ENCODE results near the gene ORAI3.

The ORAI3 gene

DNA sequence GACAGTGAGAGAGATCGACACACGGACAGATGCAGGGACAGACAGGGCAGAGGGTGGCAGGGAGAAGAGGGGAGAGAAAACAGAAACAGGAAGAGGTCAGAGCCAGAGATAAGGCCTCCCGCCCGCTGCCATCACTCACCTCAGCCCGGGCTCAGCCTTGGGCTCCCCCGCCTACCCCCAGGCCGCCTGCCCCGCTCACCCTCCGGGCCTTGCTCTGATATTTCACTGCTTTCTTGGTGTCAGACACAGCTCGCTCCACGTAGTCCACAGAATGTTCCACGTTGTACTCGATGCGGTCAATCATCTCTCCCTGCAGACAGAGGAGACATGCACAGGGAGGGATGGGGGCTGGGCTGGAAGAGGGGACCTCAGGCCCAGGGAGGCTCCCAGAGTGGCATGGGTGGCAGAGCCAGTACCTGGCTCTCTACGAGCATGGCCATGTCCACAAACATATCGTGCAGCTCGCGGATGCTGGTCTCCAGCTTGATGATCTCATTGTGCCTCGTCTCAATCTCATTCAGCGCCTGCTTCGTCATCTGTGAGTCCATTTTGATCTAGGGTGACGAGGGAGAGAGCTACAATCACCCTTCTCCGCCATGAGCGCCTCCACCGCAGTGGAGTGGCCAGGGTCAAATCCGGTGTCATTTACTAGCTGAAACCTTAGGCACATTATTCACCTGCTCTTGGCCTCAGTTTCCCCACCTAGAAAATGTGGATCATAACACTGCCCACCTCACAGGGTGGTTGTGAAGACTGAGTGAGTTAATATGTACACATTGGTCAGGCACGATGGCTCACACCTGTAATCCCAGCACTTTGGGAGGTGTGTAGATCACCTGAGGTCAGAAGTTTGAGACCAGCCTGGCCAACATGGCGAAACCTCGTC, 44.3 kb downstream of the ORAI3 start:
- no peak for DNase-seq

DNA sequence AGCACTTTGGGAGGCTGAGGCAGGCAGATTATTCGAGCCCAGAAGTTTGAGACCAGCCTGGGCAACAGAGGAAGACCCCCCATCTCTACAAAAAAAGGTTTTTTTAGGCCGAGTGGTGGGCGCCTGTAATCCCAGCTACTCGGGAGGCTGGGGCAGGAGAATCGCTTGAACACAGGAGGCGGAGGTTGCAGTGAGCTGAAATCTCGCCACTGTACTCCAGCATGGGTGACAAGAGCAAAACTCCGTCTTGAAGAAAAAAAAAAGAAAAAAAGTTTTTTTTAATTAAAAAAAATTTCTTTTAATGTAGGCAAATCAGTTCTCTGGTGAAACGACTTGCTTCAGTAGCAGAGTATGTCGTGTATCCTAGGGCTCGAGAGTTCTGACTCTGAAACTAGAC, 47.1 kb downstream of the ORAI3 start:
- no peak for DNase-seq

DNA sequence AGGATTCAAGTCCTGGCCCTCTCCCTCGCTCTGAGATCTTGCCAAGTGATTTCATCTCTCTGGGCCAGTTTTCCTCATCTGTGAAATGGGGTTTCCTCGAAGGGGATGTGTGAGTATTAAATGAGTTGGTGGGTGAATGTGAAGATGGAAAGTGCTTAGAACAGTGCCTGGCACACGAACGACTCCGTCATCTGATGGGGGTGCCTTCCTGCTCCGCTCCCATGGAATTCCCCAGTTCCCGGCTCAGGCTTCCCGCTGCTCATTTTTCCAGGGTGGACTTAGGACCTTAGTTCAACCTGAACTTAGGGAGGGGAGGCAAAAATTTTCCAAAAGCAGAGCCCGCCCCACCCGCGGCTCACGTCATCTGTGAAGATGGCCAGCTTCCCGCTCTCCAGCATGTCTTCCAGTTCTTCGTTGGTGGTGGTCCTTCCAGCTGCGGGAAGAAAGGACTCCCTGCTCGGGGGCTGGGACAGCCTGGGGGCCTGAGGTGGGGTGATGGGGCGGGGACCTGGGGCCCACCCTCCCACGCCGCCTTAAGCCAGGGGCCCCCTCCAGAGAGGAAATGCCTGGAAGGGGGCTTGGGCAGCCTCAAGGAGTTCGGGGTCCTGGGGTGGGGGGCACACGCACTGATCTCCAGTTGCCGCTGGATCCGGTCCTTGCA, 47.6 kb downstream of the ORAI3 start:
- no peak for DNase-seq

DNA sequence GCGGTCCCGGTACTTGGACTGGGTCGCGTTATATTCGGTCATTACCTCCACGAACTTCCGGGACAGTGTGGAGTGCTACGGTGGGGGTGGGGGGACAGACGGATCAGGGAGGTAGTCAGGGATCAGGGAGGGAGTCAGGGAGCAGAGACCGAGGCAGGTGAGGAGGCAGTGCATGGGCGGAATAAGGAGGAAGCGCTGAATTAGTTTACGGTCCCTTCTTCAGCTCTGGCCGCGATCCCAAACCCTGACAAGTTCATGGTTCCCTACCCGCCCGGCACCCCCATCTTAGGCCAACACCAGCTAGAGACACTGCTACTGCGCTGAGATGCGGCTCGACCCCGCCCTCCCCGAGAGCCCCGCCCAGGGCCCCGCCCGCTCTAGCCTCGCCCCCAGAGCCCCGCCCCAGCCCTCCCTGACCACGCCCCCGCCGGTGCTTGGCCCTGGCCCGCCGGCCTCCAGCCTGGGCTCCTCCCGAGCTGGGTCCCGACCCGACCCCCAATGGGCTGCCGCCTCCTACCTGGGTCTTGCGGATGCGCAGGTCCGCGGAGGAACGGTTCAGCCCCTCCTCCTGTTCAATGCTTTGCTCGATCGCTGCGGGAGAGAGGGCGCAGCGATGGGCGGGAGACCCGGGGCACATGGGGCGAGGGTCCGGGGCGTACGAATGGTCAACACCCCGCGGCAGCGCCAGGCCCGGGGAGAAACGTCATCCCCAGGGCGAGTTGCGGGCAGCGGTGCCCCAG, 48.3 kb downstream of the ORAI3 start:
- peak; percentile 69 for DNase-seq

DNA sequence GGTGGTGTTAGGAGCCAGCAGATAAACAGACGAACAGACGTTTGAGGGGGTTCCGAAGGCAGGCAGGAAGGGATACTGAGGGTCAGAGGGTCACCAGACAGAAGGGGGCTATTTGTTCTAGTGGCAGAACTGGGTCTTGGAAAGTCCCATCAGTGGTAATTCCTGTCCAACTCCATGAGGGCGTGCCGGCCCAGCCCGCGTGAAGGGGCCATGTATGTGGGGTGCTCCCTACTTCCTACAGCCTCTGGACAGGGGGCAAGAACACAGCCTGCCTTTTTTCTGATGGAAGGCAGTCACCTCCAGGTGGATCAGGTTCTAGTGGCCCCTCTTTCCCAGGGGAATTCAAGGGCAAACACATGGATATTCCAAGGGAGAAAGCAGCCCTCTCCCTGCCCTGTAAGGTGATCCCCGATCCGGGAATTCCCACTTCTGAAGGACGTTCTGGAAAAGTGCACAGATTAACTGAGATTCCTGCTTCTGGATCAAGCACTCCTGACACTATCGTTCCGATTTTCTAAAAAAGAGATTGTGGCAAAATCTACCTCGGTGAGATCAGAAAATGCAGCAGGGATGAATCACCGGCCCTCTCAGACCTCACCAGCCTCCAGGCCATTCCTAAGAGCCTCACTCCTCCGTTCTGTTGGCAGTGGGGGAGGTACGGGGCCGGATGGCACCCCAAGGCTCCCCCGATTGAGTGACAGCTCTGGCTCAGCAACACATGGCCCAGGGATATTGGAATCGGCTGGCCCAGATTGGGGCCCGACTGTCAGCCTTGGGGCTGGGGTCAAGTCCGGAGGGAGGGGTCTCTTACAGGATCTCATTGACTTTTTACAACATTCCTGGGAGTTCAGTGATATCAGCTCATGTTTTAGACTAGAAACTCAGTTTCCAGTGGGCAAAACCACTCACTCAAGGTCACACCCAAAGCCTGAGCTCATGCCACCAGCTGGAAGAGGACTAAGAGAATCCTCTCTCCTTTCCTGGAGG, 49.1 kb downstream of the ORAI3 start:
- no peak for DNase-seq

DNA sequence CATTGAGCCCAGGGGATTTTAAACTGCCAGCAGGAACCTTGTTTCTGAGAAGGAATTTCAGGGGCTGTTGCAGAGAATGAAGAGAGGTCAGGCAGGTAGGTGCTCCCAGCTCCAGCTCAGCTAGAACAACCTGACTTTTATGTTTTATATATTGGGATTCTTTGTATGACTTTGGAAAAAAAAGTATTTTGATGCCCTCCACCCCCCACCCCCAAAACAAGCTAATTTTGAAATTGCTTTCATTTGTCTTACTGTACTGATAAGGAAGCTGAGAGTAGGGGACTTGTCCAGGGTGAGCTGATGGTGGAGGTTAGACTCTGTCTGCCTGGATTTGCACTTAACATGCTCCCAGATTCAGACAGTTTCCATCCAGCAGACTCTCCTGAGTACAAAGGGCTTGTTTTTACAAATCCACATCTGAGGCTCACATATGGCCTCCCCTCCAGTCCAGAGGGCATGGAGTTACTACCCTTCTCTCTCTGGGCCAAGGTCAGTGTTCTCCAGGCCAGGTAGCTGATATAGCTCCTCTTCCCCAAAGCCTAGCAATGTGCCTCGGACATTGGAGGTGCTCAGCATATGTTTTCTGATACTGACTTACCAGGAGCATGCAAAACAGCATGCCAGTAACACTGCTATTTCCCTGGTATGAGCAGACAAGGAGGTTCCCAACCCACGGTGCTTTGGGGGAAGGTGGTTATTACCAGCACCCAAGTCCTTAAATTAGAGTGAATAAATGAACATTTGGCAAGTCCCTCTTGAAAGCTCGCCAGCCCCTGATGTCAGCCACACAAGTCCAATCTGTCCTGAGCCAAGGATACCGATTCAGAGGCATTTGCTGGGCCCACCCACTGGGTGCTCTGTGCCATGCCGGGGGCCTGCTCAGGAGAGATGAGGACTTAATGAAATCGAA, 50.2 kb downstream of the ORAI3 start:
- no peak for DNase-seq

DNA sequence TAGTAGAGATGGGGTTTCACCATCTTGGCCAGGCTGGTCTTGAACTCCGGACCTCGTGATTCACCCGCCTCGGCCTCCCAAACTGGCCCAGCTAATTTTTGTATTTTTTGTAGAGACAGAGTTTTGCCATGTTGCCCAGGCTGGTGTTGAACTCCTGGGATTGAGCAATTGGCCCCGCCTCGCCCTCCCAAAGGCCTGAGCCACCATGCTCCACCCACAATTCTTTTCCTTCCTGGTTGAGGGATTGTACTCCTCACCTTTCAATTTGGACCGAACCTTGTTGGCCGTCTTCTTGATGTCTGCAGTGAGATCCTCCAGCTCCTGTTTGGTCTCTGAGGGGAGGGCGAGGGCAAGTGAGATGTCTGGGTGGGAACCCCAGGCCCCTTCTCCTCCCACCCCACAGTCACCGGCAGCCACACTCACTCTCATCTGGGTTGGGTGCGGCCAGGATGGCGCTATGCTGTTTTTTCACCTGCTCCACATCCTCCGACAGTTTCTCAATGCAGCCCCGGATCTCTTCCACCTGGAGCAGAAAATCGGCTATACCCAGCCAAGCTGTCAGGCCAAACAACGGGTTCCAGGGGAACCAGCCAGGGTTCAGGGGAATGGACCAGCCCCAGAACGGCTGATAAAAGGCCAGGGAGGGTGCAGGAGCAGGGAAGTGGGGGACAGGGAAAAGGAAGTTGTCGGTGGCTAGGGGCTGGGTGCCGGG, 52.0 kb downstream of the ORAI3 start:
- no peak for DNase-seq

DNA sequence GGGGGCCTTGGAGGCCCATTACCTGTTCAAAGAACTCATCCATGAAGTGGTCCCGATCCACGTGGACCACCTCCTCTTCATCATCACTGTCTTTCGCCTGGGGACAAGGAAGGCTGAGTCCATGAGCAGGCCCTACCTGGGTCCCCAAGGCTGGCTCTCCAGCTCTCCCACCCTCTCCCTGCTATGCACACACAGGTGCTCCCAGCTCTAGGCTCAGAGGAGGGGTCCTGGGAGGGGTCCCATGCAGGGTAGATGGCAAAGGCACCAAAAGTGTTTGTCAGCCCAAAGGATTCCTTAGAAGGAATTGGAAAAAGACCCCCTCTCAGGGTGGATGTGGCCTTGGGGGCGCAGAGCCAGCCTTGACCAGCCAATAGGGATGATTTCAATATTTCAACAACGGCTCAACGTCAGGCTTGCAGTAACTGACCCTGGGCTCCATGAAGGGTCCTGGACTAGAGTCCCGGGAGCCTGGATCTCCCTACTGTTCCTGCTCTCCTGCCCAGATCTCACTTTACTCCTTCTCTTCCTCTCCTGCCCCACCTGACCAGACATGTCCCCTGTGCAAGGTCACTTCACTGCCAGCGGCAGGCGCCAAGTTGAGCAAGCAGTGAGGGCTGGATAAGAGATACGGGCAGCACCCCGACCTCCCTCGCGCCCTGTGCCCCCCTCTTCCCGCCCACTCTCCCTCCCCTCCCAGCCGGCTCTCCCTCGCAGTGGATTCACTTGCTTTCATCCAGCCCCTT, 52.8 kb downstream of the ORAI3 start:
- DNase-seq = no peak

DNA sequence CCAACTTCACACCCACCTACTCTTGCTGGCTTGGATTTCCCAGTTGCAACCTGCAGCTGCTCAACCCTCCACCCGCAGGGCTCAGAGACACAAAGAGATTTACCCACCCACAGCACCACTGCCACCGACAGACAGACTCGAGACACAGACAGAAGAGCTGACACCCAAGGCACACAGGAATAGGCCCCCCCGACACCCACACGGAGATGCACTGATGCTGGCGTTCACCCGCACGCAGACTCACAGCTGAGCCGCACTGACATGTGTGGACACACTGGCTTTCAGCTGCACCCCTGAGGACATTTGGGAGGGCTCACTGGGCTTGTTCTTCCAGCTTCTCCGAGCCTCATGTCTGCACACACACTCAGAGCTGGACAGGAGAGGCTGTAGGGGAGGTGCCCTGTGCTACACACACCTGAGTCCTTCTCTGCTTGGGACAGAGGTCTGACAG, 53.4 kb downstream of the ORAI3 start:
- no peak for DNase-seq

DNA sequence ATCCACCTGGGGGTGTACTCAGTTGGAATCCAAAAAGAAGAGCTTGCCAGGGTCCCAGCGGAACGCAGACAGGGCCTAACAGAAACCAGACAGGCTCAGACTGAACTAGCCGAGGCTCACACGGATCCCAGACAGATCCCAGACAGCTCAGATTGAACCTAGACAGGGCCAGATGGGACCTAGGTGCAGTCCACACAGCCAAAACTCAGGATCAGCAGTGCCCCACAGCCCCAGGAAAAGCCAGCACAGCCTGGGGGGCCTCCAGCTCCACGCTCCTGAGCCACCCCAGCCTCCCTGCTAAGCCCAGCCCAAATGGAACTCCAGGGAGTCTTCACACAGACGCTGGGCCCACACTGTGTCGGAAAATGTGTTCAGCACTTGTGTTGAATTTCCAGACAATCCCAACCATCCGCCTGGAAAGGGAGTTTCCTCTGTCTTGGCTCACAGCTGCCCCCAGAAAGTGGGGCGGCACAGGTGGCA, 54.0 kb downstream of the ORAI3 start:
- no peak for DNase-seq

DNA sequence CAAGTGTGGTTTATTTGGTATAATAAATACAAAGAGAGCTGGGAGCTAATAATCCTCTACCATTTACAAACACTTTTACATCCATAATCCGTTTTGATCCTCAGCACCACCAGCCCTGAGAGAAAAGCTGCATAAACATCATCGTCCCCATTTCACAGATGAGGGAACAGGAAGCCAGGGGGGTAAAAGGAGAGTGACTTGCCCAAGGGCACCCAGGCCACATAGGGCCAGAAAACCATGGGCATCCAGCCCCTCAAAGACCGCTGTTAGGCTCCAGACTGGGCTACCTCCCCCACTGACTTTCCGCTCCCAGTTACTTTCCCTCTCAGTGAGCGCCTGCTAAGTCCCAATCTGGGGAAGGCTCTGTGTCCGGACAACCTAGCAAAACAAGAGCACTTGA, 54.9 kb downstream of the ORAI3 start:
- no peak for DNase-seq
